Endothelial cell of umbilical vein (primary cell): Measurements from ENCODE around the gene DPP9. TPM values are rescaled to one million over a fixed set of nuclear protein-coding genes. Genes with fewer than 3 reads are reported as not detected.

Experiments used
- BruUV-seq: library from RNA; stranded (reverse); fragments of 400-500 nt; replicated peaks from 2 replicates; lab custom pipeline; 2021; lab: Mats Ljungman, UMichigan
- CTCF ChIA-PET: fragments of 300-600, 350-600 bp; sonication (Branson Sonifier 250); formaldehyde crosslinking; loops from one replicate; lab custom pipeline; 2021; ENCODE audit warnings: antibody characterized with exemption, inconsistent platforms; lab: Charles Lee
- POLR2A ChIA-PET: fragments of 300-600, 350-600 bp; sonication (Branson Sonifier 250); formaldehyde crosslinking; loops from one replicate; lab custom pipeline; 2021; ENCODE audit warnings: antibody characterized with exemption, inconsistent platforms; lab: Charles Lee
- DNase-seq: peaks from one replicate; pipeline ENCODE4 v3.0.0-alpha.2; 2011; ENCODE audit warnings: low read depth, low spot score
- FAIRE-seq: peaks from 2 replicates; lab custom pipeline; 2011; peaks lifted over from hg19 to GRCh38; lab: Jason Lieb, UNC
- H2AFZ ChIP-seq: 2 replicates; pipeline ENCODE4 v1.6.0; 2012; ENCODE audit warnings: low read depth, low read length, control low read depth, inconsistent platforms
- H3K27ac ChIP-seq: 2 replicates; pipeline ENCODE4 v1.5.1; 2011; ENCODE audit warnings: low read depth, mild to moderate bottlenecking, control low read depth, low read length, moderate library complexity; ENCODE audit not compliant: insufficient read depth
- H3K27me3 ChIP-seq, 2 experiments: 2 replicates each; pipeline versions ENCODE4 v1.6.0 to v1.6.1; 2011; ENCODE audit warnings: low read length in 2 of 2, mixed read lengths in 1 of 2; ENCODE audit not compliant: control insufficient read depth in 2 of 2, insufficient read depth in 2 of 2
- H3K36me3 ChIP-seq, 2 experiments: 2 replicates in 1 of 2; 3 replicates in 1 of 2; pipeline ENCODE4 v1.5.1; 2011; ENCODE audit warnings: low read length in 2 of 2, mild to moderate bottlenecking in 1 of 2, moderate library complexity in 1 of 2; ENCODE audit not compliant: control insufficient read depth in 2 of 2, insufficient read depth in 2 of 2; ENCODE audit errors: extremely low read depth in 1 of 2
- H3K4me1 ChIP-seq: 3 replicates; pipeline ENCODE4 v1.5.1; 2011; ENCODE audit warnings: mild to moderate bottlenecking, low read length; ENCODE audit not compliant: control insufficient read depth, insufficient read depth; ENCODE audit errors: extremely low read depth
- H3K4me2 ChIP-seq: 2 replicates; pipeline ENCODE4 v1.6.1; 2011; ENCODE audit warnings: low read length, control low read depth, mixed read lengths; ENCODE audit not compliant: insufficient read depth
- H3K4me3 ChIP-seq, 3 experiments: fragments of 200-600 bp in 1 of 3; sonication (generic), shearing (Covaris generic) in 1 of 3; replicated peaks in 1 of 3; 2 replicates each; pipeline ENCODE4 v1.5.1; 2011 to 2016; ENCODE audit warnings: control low read depth in 3 of 3, low read length in 3 of 3, mild to moderate bottlenecking in 2 of 3, inconsistent platforms in 1 of 3, low read depth in 1 of 3, moderate library complexity in 1 of 3; ENCODE audit not compliant: insufficient read depth in 1 of 3
- H3K79me2 ChIP-seq: 2 replicates; pipeline ENCODE4 v1.6.0; 2012; ENCODE audit warnings: low read length, inconsistent platforms; ENCODE audit not compliant: control insufficient read depth, insufficient read depth
- H3K9ac ChIP-seq: replicated peaks from 2 replicates; pipeline ENCODE3; 2011; ENCODE audit warnings: low read length, control low read depth; ENCODE audit not compliant: insufficient read depth; ENCODE audit errors: extremely low read depth
- H3K9me1 ChIP-seq: replicated peaks from 3 replicates; pipeline ENCODE4 v1.6.0; 2011; ENCODE audit warnings: mild to moderate bottlenecking, low read length; ENCODE audit not compliant: control insufficient read depth, insufficient read depth; ENCODE audit errors: extremely low read depth
- H3K9me3 ChIP-seq: replicated peaks from 2 replicates; pipeline ENCODE4 v1.5.1; 2012; ENCODE audit warnings: low read length, inconsistent platforms; ENCODE audit not compliant: control insufficient read depth, insufficient read depth
- H4K20me1 ChIP-seq: replicated peaks from 2 replicates; pipeline ENCODE3; 2011; ENCODE audit warnings: mild to moderate bottlenecking, low read length; ENCODE audit not compliant: control insufficient read depth, insufficient read depth; ENCODE audit errors: extremely low read depth
- CTCF ChIP-seq, 2 donors: IDR thresholded peaks; 1 replicate in 1 of 2; 2 replicates in 1 of 2; pipeline ENCODE4 v1.5.1; 2011; ENCODE audit warnings: low read length in 2 of 2, mild to moderate bottlenecking in 2 of 2, moderate library complexity in 2 of 2, control low read depth in 1 of 2, inconsistent platforms in 1 of 2, low read depth in 1 of 2; ENCODE audit not compliant: insufficient read depth in 1 of 2; ENCODE audit errors: extremely low read depth in 1 of 2
- EZH2 ChIP-seq: IDR thresholded peaks from 2 replicates; pipeline ENCODE4 v1.6.1; 2012; ENCODE audit warnings: borderline replicate concordance, low read depth, mild to moderate bottlenecking, moderate library complexity, low read length, inconsistent platforms; ENCODE audit not compliant: severe bottlenecking
- FOS ChIP-seq: IDR thresholded peaks from 2 replicates; pipeline ENCODE4 v1.6.1; 2011; ENCODE audit warnings: mild to moderate bottlenecking, low read length, moderate library complexity, borderline replicate concordance; ENCODE audit not compliant: insufficient read depth
- GATA2 ChIP-seq: IDR thresholded peaks from 2 replicates; pipeline ENCODE4 v1.7.0; 2011; ENCODE audit warnings: low read depth, mild to moderate bottlenecking, moderate library complexity, mixed read lengths, low read length; ENCODE audit not compliant: insufficient read length, insufficient read depth
- JUN ChIP-seq: IDR thresholded peaks from 2 replicates; pipeline ENCODE4 v1.6.1; 2011; ENCODE audit warnings: borderline replicate concordance, low read depth; ENCODE audit not compliant: insufficient read length, insufficient read depth
- MAX ChIP-seq: IDR thresholded peaks from 2 replicates; pipeline ENCODE4 v1.6.1; 2011; ENCODE audit not compliant: insufficient read depth, insufficient read length
- MYC ChIP-seq: IDR thresholded peaks from one replicate; pipeline ENCODE4 v1.6.1; 2011; ENCODE audit warnings: mild to moderate bottlenecking, low read depth, low read length
- POLR2A ChIP-seq: IDR thresholded peaks from 2 replicates; pipeline ENCODE4 v1.6.1; 2012; ENCODE audit warnings: low read depth, mild to moderate bottlenecking, control low read depth, low read length
- POLR2AphosphoS5 ChIP-seq: IDR thresholded peaks from 2 replicates; pipeline ENCODE4 v1.6.1; 2012; ENCODE audit warnings: low read depth, mild to moderate bottlenecking, control low read depth, low read length, moderate library complexity; ENCODE audit not compliant: insufficient read depth
- dilution Hi-C: fragments of 300-500 bp; cut with MboI; formaldehyde crosslinking; loops from one replicate; pipeline ENCODE4 v1.15.0; 2019; ENCODE audit warnings: low sequenced_read_pairs; ENCODE audit not compliant: extremely low pct_ligation_motif_present
- intact Hi-C: fragments of 100-400 bp; cut with micrococcal nuclease; formaldehyde crosslinking; loops from one replicate; pipeline ENCODE4 v1.10.0; 2022
- polyA plus RNA-seq, 4 experiments: library from polyadenylated mRNA; depleted of rRNA in 3 of 4; stranded (reverse) in 3 of 4; unstranded in 1 of 4; fragments of >200 nt; gene quantifications; 2 replicates each; pipeline versions ENCODE4 v1.2.1 to v1.2.3, GENCODE V29; 2011 to 2012; ENCODE audit warnings: missing spikeins in 1 of 4
- total RNA-seq: library from RNA; stranded (reverse); gene quantifications from 2 replicates; pipeline ENCODE4 v1.2.3, GENCODE V29; 2021

The DPP9 gene
- total and polyA plus RNA-seq, 2 donors (not counting 3 experiments of a cell fraction or from before 2014, with no cell fraction given), result 31.5 to 98.0 TPM

GRCh38 chr19:4749870-4750590 lies 26.4 kb upstream of the DPP9 start:
- TF ChIP-seq MAX, result no peak
- TF ChIP-seq MYC, result no peak
- no peak for TF ChIP-seq CTCF (IDR thresholded peaks at IDR 0.05; ENCODE audit: extremely low read depth in 1 of 2, insufficient read depth in 1 of 2, low read depth in 1 of 2, low read length in 2 of 2)
- no peak for TF ChIP-seq EZH2
- no peak for TF ChIP-seq POLR2AphosphoS5
- TF ChIP-seq JUN, result no peak
- TF ChIP-seq GATA2, result no peak
- no peak for TF ChIP-seq POLR2A
- no peak for TF ChIP-seq FOS
- H3K27me3 ChIP-seq, result peaks cover 0 to 3% of the 10 kb centered on the region in 2 experiments
- intact Hi-C loops, result no loop called here
- H3K4me1 ChIP-seq, result no peaks in the 10 kb centered on the region
- no peak for FAIRE-seq
- H3K4me3 ChIP-seq, result no peak overlapping the region
- no TSS peak for BruUV-seq
- H3K36me3 ChIP-seq, result no peaks in the 10 kb centered on the region
- ChIA-PET CTCF (interaction anchor here (1.8 kb wide), 1 partner anchor 41 kb away, joined by 5 read pairs; no protein-coding TSS in a partner anchor), POLR2A (no interaction called here)
- no peaks in the 10 kb centered on the region for H4K20me1 ChIP-seq
- H3K9me3 ChIP-seq, result no peaks in the 10 kb centered on the region
- H3K27ac ChIP-seq, result no peak overlapping the region
- dilution Hi-C loops, result no loop called here
- no peak overlapping the region for H3K4me2 ChIP-seq
- H2AFZ ChIP-seq, result no peak overlapping the region
- no peak overlapping the region for H3K9ac ChIP-seq
- no peaks in the 10 kb centered on the region for H3K79me2 ChIP-seq
- H3K9me1 ChIP-seq, result no peaks in the 10 kb centered on the region
- no peak for DNase-seq
